GM10248 (cell line): ENCODE data around the gene PKNOX2.

Experiments used
- CTCF ChIA-PET: fragments of 300-600 bp; sonication (Branson Sonifier 250); formaldehyde crosslinking; extraction: SDS; loops from one replicate; lab custom pipeline; 2021; ENCODE audit warnings: antibody characterized with exemption; lab: Yijun Ruan, JAX
- POLR2A ChIA-PET: fragments of 350-650 bp; sonication (Branson Sonifier 250); formaldehyde crosslinking; extraction: SDS; loops from one replicate; lab custom pipeline; 2020; ENCODE audit warnings: antibody characterized with exemption; lab: Yijun Ruan, JAX
- DNase-seq: peaks from one replicate; pipeline ENCODE4 v3.0.0; 2012; ENCODE audit errors: extremely low spot score
- CTCF ChIP-seq: IDR thresholded peaks from 2 replicates; pipeline ENCODE4 v1.5.1; 2012; ENCODE audit warnings: mild to moderate bottlenecking, low read depth; ENCODE audit errors: extremely low read depth, missing control alignments, control extremely low read depth

The PKNOX2 gene, protein sequence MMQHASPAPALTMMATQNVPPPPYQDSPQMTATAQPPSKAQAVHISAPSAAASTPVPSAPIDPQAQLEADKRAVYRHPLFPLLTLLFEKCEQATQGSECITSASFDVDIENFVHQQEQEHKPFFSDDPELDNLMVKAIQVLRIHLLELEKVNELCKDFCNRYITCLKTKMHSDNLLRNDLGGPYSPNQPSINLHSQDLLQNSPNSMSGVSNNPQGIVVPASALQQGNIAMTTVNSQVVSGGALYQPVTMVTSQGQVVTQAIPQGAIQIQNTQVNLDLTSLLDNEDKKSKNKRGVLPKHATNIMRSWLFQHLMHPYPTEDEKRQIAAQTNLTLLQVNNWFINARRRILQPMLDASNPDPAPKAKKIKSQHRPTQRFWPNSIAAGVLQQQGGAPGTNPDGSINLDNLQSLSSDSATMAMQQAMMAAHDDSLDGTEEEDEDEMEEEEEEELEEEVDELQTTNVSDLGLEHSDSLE

GRCh38 chr11:125164422-125165110, at the start of gene PKNOX2:
TSS of gene PKNOX2 (plus strand) at chr11:125164751. CDS start at chr11:125351306, 186,555 bp downstream.
- CTCF ChIA-PET = interaction anchor here (1.0 to 2.7 kb wide), 3 partner anchors 9 to 183 kb away, joined by 3 to 15 read pairs (median 3); no protein-coding TSS in a partner anchor
- TF ChIP-seq CTCF = peak; percentile 73
- POLR2A ChIA-PET = no interaction called here
- DNase-seq = peak; percentile 69

DNA sequence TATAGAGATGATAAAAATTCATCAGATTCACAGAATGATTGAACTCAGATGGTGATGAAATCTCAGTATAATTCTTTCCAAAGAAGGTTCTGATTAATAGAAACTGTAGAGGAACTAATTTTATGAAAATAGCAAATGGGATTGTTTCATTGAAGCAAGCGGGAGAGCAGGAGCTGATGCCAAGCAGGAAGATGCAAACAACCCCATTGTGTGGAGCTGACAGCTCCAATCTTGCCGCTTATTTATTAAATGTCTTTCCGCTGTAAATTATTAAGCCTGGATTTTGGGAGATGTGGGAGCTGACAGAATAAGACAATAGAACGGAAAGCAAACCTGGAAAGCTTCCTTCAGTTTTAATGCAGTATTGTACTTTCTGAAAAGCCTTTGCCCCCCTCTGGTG, 47.1 kb upstream of the PKNOX2 start:
- TF ChIP-seq CTCF = no peak
- ChIA-PET POLR2A (no interaction called here), CTCF (interaction anchor here (0.7 to 2.7 kb wide), 6 partner anchors 10 to 157 kb away, joined by 3 to 17 read pairs (median 4); no protein-coding TSS in a partner anchor)
- DNase-seq = no peak

GRCh38 chr11:125123194-125123946, 41.2 kb upstream of the PKNOX2 start:
- no peak for TF ChIP-seq CTCF
- POLR2A ChIA-PET = no interaction called here
- CTCF ChIA-PET = interaction anchor here (0.9 to 4.8 kb wide), 10 partner anchors 11 to 230 kb away, joined by 3 to 48 read pairs (median 4); partner anchors contain the start of gene TMEM218
- DNase-seq = no peak

DNA sequence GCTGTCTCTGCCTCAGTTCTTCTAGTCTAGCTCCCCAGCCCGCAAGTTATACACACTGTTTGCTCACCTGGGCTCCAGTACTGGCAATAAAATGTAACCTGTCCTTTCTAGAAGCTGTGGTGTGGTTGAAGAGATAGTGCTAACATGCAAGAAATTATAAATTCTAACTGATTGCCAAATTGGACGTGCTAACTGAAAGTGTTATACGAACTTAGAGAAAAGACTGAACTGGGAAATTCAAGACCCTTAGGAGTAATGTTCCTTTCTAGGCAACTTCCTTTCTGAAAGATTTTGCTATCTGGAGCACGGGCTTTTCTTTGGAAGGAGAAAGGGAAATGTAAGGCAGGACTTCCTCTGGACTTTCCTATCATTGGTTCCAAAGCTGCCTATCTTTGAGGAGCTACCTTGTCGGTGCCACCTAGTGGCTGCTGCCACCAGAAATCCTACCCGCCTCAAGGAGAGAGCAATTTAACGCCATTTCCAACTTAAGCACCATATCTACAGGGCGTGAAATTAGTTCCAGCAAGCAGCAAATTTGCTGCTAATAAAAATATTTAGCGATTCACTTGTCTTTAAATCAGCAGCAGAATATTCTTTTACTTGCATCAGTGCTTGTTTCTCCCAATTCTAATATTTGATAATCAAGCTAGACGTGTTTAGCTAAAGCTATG, 40.5 kb upstream of the PKNOX2 start:
- TF ChIP-seq CTCF = peak; percentile 34
- DNase-seq = peak; percentile 42
- ChIA-PET POLR2A (no interaction called here), CTCF (interaction anchor here (0.9 to 4.8 kb wide), 12 partner anchors 12 to 230 kb away, joined by 3 to 48 read pairs (median 4); partner anchors contain the start of genes CCDC15 and TMEM218)

GRCh38 chr11:125124618-125124992, 39.9 kb upstream of the PKNOX2 start:
- ChIA-PET CTCF (interaction anchor here (1.1 to 4.8 kb wide), 10 partner anchors 12 to 229 kb away, joined by 3 to 48 read pairs (median 4); partner anchors contain the start of genes CCDC15 and TMEM218), POLR2A (no interaction called here)
- no peak for DNase-seq
- TF ChIP-seq CTCF = no peak
